Large intestine (tissue), 3 donors: ENCODE results near the gene OSBPL7. TPM values are rescaled to one million over a fixed set of nuclear protein-coding genes. Genes with fewer than 3 reads are reported as not detected.

Source experiments
- DNase-seq, 2 donors: peaks; one replicate each; pipeline versions ENCODE4 v3.0.0 to v3.0.0-alpha.2; 2013
- H3K27ac ChIP-seq: one replicate; pipeline ENCODE4 v1.5.1; 2013; ENCODE audit warnings: low read length
- H3K27me3 ChIP-seq: 2 replicates; pipeline ENCODE4 v1.6.1; 2013; ENCODE audit warnings: low read length; ENCODE audit not compliant: control insufficient read depth, insufficient read depth
- H3K36me3 ChIP-seq: 2 replicates; pipeline ENCODE4 v1.6.1; 2013; ENCODE audit warnings: low read length; ENCODE audit not compliant: control insufficient read depth, insufficient read depth
- H3K4me1 ChIP-seq: one replicate; pipeline ENCODE4 v1.6.1; 2013; ENCODE audit warnings: low read length; ENCODE audit not compliant: control insufficient read depth, insufficient read depth
- H3K4me3 ChIP-seq: one replicate; pipeline ENCODE4 v1.5.1; 2013; ENCODE audit warnings: low read length
- H3K9me3 ChIP-seq: one replicate; pipeline ENCODE4 v1.6.1; 2013; ENCODE audit warnings: mild to moderate bottlenecking, low read depth, low read length, moderate library complexity; ENCODE audit not compliant: control insufficient read depth
- WGBS: methylation state at CpG from one replicate; pipeline ENCODE4 v1.1.5; 2013; ENCODE audit warnings: low lambda C conversion rate; ENCODE audit not compliant: insufficient coverage; 5-methylcytosine and 5-hydroxymethylcytosine counted together
- polyA plus RNA-seq: library from polyadenylated mRNA; unstranded; fragments of 120-200 nt; gene quantifications from one replicate; pipeline ENCODE4 v1.2.1, GENCODE V29; 2013

OSBPL7 gene
- polyA plus RNA-seq, 1 donor = 19.9 TPM

GRCh38 chr17:47806026-47806912 is 15.3 kb downstream of the OSBPL7 start:
- no peaks in the 10 kb centered on the region for H3K27me3 ChIP-seq
- no peaks in the 10 kb centered on the region for H3K9me3 ChIP-seq
- peaks cover 23% of the 10 kb centered on the region for H3K4me1 ChIP-seq
- no CpG with 5 or more reads among the region's 16 CpGs for WGBS
- no peak for DNase-seq
- no peak overlapping the region for H3K27ac ChIP-seq
- H3K4me3 ChIP-seq = no peak overlapping the region
- H3K36me3 ChIP-seq = peaks cover 38% of the 10 kb centered on the region

GRCh38 chr17:47804461-47804860 is 17.1 kb downstream of the OSBPL7 start:
- Histone ChIP-seq H3K9me3 (no peaks in the 10 kb centered on the region), H3K36me3 (peaks cover 30% of the 10 kb centered on the region), H3K27ac (no peak overlapping the region), H3K27me3 (no peaks in the 10 kb centered on the region), H3K4me1 (peaks cover 8% of the 10 kb centered on the region), H3K4me3 (no peak overlapping the region)
- WGBS = no CpG with 5 or more reads among the region's 3 CpGs
- no peak for DNase-seq

GRCh38 chr17:47803751-47804150 is 17.8 kb downstream of the OSBPL7 start:
- Histone ChIP-seq H3K36me3 (peaks cover 23% of the 10 kb centered on the region), H3K27ac (no peak overlapping the region), H3K9me3 (no peaks in the 10 kb centered on the region), H3K4me1 (peaks cover under 1% of the 10 kb centered on the region), H3K27me3 (no peaks in the 10 kb centered on the region), H3K4me3 (no peak overlapping the region)
- no peak for DNase-seq
- WGBS = no CpG with 5 or more reads among the region's 6 CpGs

- Histone ChIP-seq H3K9me3 (no peaks in the 10 kb centered on the region), H3K27ac (no peak overlapping the region), H3K36me3 (peaks cover 17% of the 10 kb centered on the region), H3K4me3 (no peak overlapping the region), H3K4me1 (no peaks in the 10 kb centered on the region), H3K27me3 (no peaks in the 10 kb centered on the region)
- WGBS = no CpG with 5 or more reads among the region's 5 CpGs
- DNase-seq = no peak
These were observed 18.4 kb downstream of the OSBPL7 start for GRCh38 chr17:47803201-47803600.

GRCh38 chr17:47802341-47803022 is 19.1 kb downstream of the OSBPL7 start:
- Histone ChIP-seq H3K4me1 (no peaks in the 10 kb centered on the region), H3K4me3 (no peak overlapping the region), H3K27me3 (peaks cover 2% of the 10 kb centered on the region), H3K36me3 (peaks cover 10% of the 10 kb centered on the region), H3K9me3 (no peaks in the 10 kb centered on the region), H3K27ac (no peak overlapping the region)
- peak; percentile 27 to 48 for DNase-seq
- WGBS = no CpG with 5 or more reads among the region's 9 CpGs

GRCh38 chr17:47801906-47802305 is 19.7 kb downstream of the OSBPL7 start:
- no CpG with 5 or more reads among the region's 6 CpGs for WGBS

GRCh38 chr17:47801176-47801765 is 20.3 kb downstream of the OSBPL7 start:
- H3K4me3 ChIP-seq = no peak overlapping the region
- no peaks in the 10 kb centered on the region for H3K4me1 ChIP-seq
- no peak for DNase-seq
- no peaks in the 10 kb centered on the region for H3K9me3 ChIP-seq
- no peaks in the 10 kb centered on the region for H3K36me3 ChIP-seq
- no CpG with 5 or more reads among the region's 4 CpGs for WGBS
- H3K27me3 ChIP-seq = peaks cover 2% of the 10 kb centered on the region
- no peak overlapping the region for H3K27ac ChIP-seq

More at GRCh38 chr17:47801906-47802305, 19.7 kb downstream of the OSBPL7 start:
- H3K27ac ChIP-seq = no peak overlapping the region
- peaks cover 4% of the 10 kb centered on the region for H3K36me3 ChIP-seq
- peaks cover 2% of the 10 kb centered on the region for H3K27me3 ChIP-seq
- no peaks in the 10 kb centered on the region for H3K9me3 ChIP-seq
- no peaks in the 10 kb centered on the region for H3K4me1 ChIP-seq
- no peak overlapping the region for H3K4me3 ChIP-seq
- no peak for DNase-seq

- Histone ChIP-seq H3K27ac (no peak overlapping the region), H3K27me3 (peaks cover 2% of the 10 kb centered on the region), H3K36me3 (no peaks in the 10 kb centered on the region), H3K4me3 (no peak overlapping the region), H3K9me3 (no peaks in the 10 kb centered on the region), H3K4me1 (no peaks in the 10 kb centered on the region)
- DNase-seq = no peak
- WGBS = no CpG with 5 or more reads among the region's 12 CpGs
These were observed 20.9 kb downstream of the OSBPL7 start for GRCh38 chr17:47800686-47801085.

GRCh38 chr17:47797797-47798196 is 23.8 kb downstream of the OSBPL7 start:
- WGBS = no CpG with 5 or more reads among the region's 2 CpGs
- Histone ChIP-seq H3K4me3 (no peak overlapping the region), H3K36me3 (no peaks in the 10 kb centered on the region), H3K9me3 (no peaks in the 10 kb centered on the region), H3K27me3 (peaks cover 12% of the 10 kb centered on the region), H3K27ac (no peak overlapping the region), H3K4me1 (no peaks in the 10 kb centered on the region)
- no peak for DNase-seq

GRCh38 chr17:47792979-47793378 is 28.6 kb downstream of the OSBPL7 start:
- H3K27me3 ChIP-seq = peaks cover 47% of the 10 kb centered on the region
- H3K36me3 ChIP-seq = no peaks in the 10 kb centered on the region
- no CpG with 5 or more reads among the region's 6 CpGs for WGBS

More at GRCh38 chr17:47792979-47793378, 28.6 kb downstream of the OSBPL7 start:
- Histone ChIP-seq H3K4me1 (no peaks in the 10 kb centered on the region), H3K4me3 (no peak overlapping the region), H3K9me3 (no peaks in the 10 kb centered on the region), H3K27ac (no peak overlapping the region)
- no peak for DNase-seq
